Astrocyte (in vitro differentiated cells and primary cell): ENCODE results near the gene RPAP2.

Source experiments
- EZH2 ChIP-seq: IDR thresholded peaks from 2 replicates; pipeline ENCODE4 v1.6.1; 2012; ENCODE audit warnings: mild to moderate bottlenecking, low read length, inconsistent platforms; ENCODE audit not compliant: insufficient read depth
- TF ChIP-seq, protein P1 (sequence below): IDR thresholded peaks from 2 replicates; pipeline ENCODE4 v1.5.1; 2011; ENCODE audit warnings: low read depth, mild to moderate bottlenecking, inconsistent platforms, low read length, moderate library complexity; ENCODE audit not compliant: insufficient read depth

- TF ChIP-seq, protein P1, sequence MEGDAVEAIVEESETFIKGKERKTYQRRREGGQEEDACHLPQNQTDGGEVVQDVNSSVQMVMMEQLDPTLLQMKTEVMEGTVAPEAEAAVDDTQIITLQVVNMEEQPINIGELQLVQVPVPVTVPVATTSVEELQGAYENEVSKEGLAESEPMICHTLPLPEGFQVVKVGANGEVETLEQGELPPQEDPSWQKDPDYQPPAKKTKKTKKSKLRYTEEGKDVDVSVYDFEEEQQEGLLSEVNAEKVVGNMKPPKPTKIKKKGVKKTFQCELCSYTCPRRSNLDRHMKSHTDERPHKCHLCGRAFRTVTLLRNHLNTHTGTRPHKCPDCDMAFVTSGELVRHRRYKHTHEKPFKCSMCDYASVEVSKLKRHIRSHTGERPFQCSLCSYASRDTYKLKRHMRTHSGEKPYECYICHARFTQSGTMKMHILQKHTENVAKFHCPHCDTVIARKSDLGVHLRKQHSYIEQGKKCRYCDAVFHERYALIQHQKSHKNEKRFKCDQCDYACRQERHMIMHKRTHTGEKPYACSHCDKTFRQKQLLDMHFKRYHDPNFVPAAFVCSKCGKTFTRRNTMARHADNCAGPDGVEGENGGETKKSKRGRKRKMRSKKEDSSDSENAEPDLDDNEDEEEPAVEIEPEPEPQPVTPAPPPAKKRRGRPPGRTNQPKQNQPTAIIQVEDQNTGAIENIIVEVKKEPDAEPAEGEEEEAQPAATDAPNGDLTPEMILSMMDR = no peak
- no peak for TF ChIP-seq EZH2
Observed at GRCh38 chr1:92262516-92262915, 36.3 kb upstream of the RPAP2 start.
